ENCODE data around the gene LHX6. TPM values are rescaled to one million over a fixed set of nuclear protein-coding genes. Genes with fewer than 3 reads are reported as not detected.

LHX6 gene
- total RNA-seq, 1 experiment from 2014 or later, result 11.1 TPM

DNA sequence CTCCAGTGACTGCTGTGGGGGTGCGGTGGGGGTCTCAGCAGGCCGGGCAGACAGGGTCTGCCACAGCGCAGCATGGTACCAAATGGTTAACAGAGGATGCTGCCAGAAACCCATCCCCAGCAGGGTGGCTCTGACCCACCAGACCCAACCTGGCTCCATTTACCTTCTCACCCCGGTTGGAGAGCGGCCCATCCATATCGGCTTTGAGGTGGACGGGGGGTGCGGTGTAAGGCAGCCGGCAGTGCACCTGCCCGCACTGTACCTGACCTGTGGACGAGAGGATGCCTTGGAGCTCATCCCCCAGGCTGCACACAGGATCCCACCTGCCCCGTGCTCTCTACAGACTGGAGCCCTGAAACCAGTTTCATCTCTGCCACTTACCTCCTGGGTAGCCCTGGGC lies 19.3 kb downstream of the LHX6 start:
- H3K36me3 ChIP-seq (ENCODE audit: low read depth, low read length), result no peaks in the 10 kb centered on the region
- no peaks in the 10 kb centered on the region for H3K27me3 ChIP-seq (ENCODE audit: low read length)
- no peak for DNase-seq
- no peak overlapping the region for H3K4me3 ChIP-seq (ENCODE audit: low read length)
- ATAC-seq, result no peak
- ChIA-PET CTCF (no interaction called here), POLR2A (ENCODE audit: unreplicated experiment) (no interaction called here)
- peaks cover 13% of the 10 kb centered on the region for H3K4me1 ChIP-seq (ENCODE audit: insufficient read depth, low read length)
- no peak overlapping the region for H2AFZ ChIP-seq (ENCODE audit: low read length)
- H3K27ac ChIP-seq (ENCODE audit: low read length), result no peak overlapping the region
- no peaks in the 10 kb centered on the region for H4K20me1 ChIP-seq (ENCODE audit: low read length)
- no peak overlapping the region for H3K9ac ChIP-seq (ENCODE audit: low read length)
- intact Hi-C loops (cut with micrococcal nuclease), result no loop called here
- TF ChIP-seq, protein P1, sequence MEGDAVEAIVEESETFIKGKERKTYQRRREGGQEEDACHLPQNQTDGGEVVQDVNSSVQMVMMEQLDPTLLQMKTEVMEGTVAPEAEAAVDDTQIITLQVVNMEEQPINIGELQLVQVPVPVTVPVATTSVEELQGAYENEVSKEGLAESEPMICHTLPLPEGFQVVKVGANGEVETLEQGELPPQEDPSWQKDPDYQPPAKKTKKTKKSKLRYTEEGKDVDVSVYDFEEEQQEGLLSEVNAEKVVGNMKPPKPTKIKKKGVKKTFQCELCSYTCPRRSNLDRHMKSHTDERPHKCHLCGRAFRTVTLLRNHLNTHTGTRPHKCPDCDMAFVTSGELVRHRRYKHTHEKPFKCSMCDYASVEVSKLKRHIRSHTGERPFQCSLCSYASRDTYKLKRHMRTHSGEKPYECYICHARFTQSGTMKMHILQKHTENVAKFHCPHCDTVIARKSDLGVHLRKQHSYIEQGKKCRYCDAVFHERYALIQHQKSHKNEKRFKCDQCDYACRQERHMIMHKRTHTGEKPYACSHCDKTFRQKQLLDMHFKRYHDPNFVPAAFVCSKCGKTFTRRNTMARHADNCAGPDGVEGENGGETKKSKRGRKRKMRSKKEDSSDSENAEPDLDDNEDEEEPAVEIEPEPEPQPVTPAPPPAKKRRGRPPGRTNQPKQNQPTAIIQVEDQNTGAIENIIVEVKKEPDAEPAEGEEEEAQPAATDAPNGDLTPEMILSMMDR (conservative IDR thresholded peaks at IDR 0.05; ENCODE audit: low read depth, low read length), result no peak
- TF ChIP-seq EZH2phosphoT487 (IDR thresholded peaks at IDR 0.05; ENCODE audit: borderline replicate concordance, low read length) (no peak), EZH2 (IDR thresholded peaks at IDR 0.05; ENCODE audit: low read length, unreplicated experiment) (no peak)
- H3F3A ChIP-seq (ENCODE audit: low read length, unreplicated experiment), result no peaks in the 10 kb centered on the region
- no peaks in the 10 kb centered on the region for H3K9me2 ChIP-seq (replicated peaks; ENCODE audit: low read length)
- H3K4me2 ChIP-seq (ENCODE audit: low read length), result no peak overlapping the region
- H3K9me3 ChIP-seq (ENCODE audit: low read length), result no peaks in the 10 kb centered on the region
- peaks cover 23% of the 10 kb centered on the region for H3K79me2 ChIP-seq (ENCODE audit: low read length)
- BruUV-seq (replicated peaks), result no TSS peak

DNA sequence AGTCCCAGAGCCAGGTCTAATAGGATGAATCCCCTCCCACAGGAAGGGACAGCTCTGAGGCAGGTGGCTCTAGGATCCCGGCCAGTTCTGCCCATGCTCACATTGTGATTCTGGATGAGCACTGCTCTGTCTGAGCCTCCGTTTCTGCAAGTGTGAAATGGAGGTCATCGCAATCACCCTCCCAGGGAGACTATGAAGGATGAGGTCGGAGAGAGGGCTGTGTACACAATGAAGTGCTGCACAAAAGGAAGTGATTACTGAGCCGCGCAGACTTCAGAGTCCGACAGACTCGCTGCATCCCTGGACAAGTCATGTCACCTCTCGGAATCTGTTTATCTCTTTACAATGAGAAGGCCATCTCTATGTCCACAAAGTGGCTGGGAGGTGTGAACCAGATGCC lies 21.7 kb downstream of the LHX6 start:
- intact Hi-C loops (cut with micrococcal nuclease), result no loop called here
- BruUV-seq (replicated peaks), result no TSS peak
- TF ChIP-seq EZH2phosphoT487 (IDR thresholded peaks at IDR 0.05; ENCODE audit: borderline replicate concordance, low read length), result no peak
- no peak overlapping the region for H3K9ac ChIP-seq (ENCODE audit: low read length)
- no peaks in the 10 kb centered on the region for H3K4me1 ChIP-seq (ENCODE audit: insufficient read depth, low read length)
- DNase-seq (no peak), ATAC-seq (no peak)
- no peak overlapping the region for H2AFZ ChIP-seq (ENCODE audit: low read length)
- no peaks in the 10 kb centered on the region for H3K9me2 ChIP-seq (replicated peaks; ENCODE audit: low read length)
- H3K36me3 ChIP-seq (ENCODE audit: low read depth, low read length), result no peaks in the 10 kb centered on the region
- no peaks in the 10 kb centered on the region for H3K27me3 ChIP-seq (ENCODE audit: low read length)
- ChIA-PET CTCF (no interaction called here), POLR2A (ENCODE audit: unreplicated experiment) (no interaction called here)
- H3K79me2 ChIP-seq (ENCODE audit: low read length), result peaks cover 8% of the 10 kb centered on the region; the same call in 1 of the 2 replicates
- H4K20me1 ChIP-seq (ENCODE audit: low read length), result no peaks in the 10 kb centered on the region
- H3K27ac ChIP-seq (ENCODE audit: low read length), result no peak overlapping the region
- no peak overlapping the region for H3K4me2 ChIP-seq (ENCODE audit: low read length)
- no peaks in the 10 kb centered on the region for H3F3A ChIP-seq (ENCODE audit: low read length, unreplicated experiment)
- H3K9me3 ChIP-seq (ENCODE audit: low read length), result no peaks in the 10 kb centered on the region
- no peak overlapping the region for H3K4me3 ChIP-seq (ENCODE audit: low read length)

DNA sequence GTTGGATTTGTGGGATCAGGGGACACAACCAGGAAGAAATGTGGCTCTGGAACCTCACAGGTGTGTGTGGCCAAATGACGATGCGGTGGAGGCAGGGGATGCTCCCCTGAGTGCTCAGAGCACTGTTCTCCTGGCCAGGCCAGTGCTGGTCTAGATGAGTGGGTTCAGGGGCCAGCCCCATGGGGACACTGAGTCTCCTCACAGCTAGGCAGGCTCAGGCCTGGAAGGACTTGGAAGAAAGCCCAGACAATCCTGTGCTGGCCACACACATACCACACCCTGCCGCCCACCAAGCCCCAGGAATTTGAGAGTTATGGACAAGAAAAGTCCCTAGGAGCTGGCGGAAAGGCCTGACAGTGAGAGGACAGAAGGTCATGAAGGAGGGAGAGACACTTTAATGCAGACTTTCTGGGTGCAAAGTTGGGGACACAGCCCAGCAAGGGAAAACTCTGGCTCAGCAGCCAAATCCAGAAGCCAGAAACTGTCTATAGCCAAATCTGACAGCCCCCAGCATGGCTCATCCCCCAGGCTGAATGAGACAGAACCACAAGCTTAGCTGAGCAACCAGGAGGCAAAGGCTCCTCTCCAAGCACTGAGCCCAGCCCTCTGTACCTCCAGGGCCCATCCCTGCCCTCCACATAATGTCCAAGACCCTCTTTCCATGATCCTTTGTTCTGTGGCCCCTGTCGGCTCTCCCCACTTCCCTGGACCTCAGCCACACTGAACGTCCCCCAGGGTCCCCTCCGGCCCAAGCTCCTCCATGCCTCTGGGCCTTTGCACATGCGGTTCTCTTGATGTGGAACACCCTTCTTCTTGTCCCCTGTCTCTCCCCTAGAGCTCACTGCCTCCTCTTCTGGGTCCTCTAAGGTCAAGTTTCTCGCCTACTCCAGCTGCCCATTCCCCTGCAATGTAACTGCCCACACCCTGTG lies 22.4 kb downstream of the LHX6 start:
- ATAC-seq (no peak), DNase-seq (peak; percentile 16)
- Histone ChIP-seq H3K9me2 (replicated peaks; ENCODE audit: low read length) (no peaks in the 10 kb centered on the region), H3K4me1 (ENCODE audit: insufficient read depth, low read length) (no peaks in the 10 kb centered on the region), H3K4me3 (ENCODE audit: low read length) (no peak overlapping the region), H2AFZ (ENCODE audit: low read length) (no peak overlapping the region), H3K4me2 (ENCODE audit: low read length) (no peak overlapping the region), H3K9ac (ENCODE audit: low read length) (no peak overlapping the region), H3K36me3 (ENCODE audit: low read depth, low read length) (no peaks in the 10 kb centered on the region), H3K27ac (ENCODE audit: low read length) (no peak overlapping the region), H4K20me1 (ENCODE audit: low read length) (no peaks in the 10 kb centered on the region), H3K27me3 (ENCODE audit: low read length) (no peaks in the 10 kb centered on the region), H3F3A (ENCODE audit: low read length, unreplicated experiment) (no peaks in the 10 kb centered on the region), H3K9me3 (ENCODE audit: low read length) (no peaks in the 10 kb centered on the region), H3K79me2 (ENCODE audit: low read length) (0 out of 2 replicates have a peak, but pooled peaks cover 1% of the 10 kb centered on the region)
- CTCF ChIA-PET, result no interaction called here
- BruUV-seq (replicated peaks), result no TSS peak
- intact Hi-C loops (cut with micrococcal nuclease), result no loop called here
- TF ChIP-seq, protein P1 (conservative IDR thresholded peaks at IDR 0.05; ENCODE audit: low read depth, low read length), result no peak
- POLR2A ChIA-PET (ENCODE audit: unreplicated experiment), result no interaction called here
